K562 (cell line): Measurements from ENCODE around the gene CHPF. TPM values are rescaled to one million over a fixed set of nuclear protein-coding genes. Genes with fewer than 3 reads are reported as not detected.
A peak's percentile ranks its signal among the peaks of the same experiment; 100 is the strongest.

Experiments used
- CCNT2 ChIP-seq: IDR thresholded peaks from 2 replicates; pipeline ENCODE4 v1.6.1; 2011; ENCODE audit warnings: borderline replicate concordance, low read depth, mild to moderate bottlenecking, moderate library complexity, mixed read lengths, low read length; ENCODE audit not compliant: insufficient read length; ENCODE audit errors: extremely low read depth
- FOXK2 ChIP-seq, 2 experiments: fragments of 450-650 bp; IDR thresholded peaks in 1 of 2; conservative IDR thresholded peaks in 1 of 2; 2 replicates each; pipeline ENCODE4 v1.6.1; 2016; ENCODE audit warnings: low read depth in 2 of 2, mild to moderate bottlenecking in 1 of 2
- FOXP1 ChIP-seq: sonication (generic); formaldehyde crosslinking; IDR thresholded peaks from 2 replicates; pipeline ENCODE4 v1.8.0; 2022; ENCODE audit warnings: mild to moderate bottlenecking, missing genetic modification reagents
- JUN ChIP-seq, 2 experiments: sonication (generic) in 1 of 2; formaldehyde crosslinking in 1 of 2; IDR thresholded peaks; 2 replicates each; pipeline versions ENCODE4 v1.6.1 to v1.8.0; 2012 to 2022; ENCODE audit warnings: borderline replicate concordance in 2 of 2, mild to moderate bottlenecking in 2 of 2, improper control_type of control experiment in 1 of 2, low read depth in 1 of 2, low read length in 1 of 2, missing genetic modification reagents in 1 of 2
- JUND ChIP-seq, 2 experiments: IDR thresholded peaks; 2 replicates in 1 of 2; 3 replicates in 1 of 2; pipeline ENCODE4 v1.6.1; 2011; ENCODE audit warnings: borderline replicate concordance in 2 of 2, low read depth in 2 of 2, low read length in 2 of 2, improper control_type of control experiment in 1 of 2, missing biosample characterization in 1 of 2, missing genetic modification characterization in 1 of 2, missing genetic modification reagents in 1 of 2
- MNT ChIP-seq, 2 experiments: fragments of 450-650 bp; conservative IDR thresholded peaks; 2 replicates each; pipeline ENCODE4 v1.6.1; 2017; ENCODE audit warnings: mild to moderate bottlenecking in 2 of 2, moderate library complexity in 2 of 2
- PHF21A ChIP-seq: fragments of 450-650 bp; IDR thresholded peaks from 2 replicates; pipeline ENCODE4 v1.6.1; 2017; ENCODE audit warnings: low read depth, borderline replicate concordance
- PHF8 ChIP-seq: fragments of 200-600 bp; sonication (generic); IDR thresholded peaks from 2 replicates; pipeline ENCODE4 v1.6.1; 2012; ENCODE audit warnings: mixed run types, mild to moderate bottlenecking, inconsistent platforms, low read length, moderate library complexity, borderline replicate concordance
- PRDM10 ChIP-seq: fragments of 450-650 bp; IDR thresholded peaks from 2 replicates; pipeline ENCODE4 v1.6.1; 2018; ENCODE audit not compliant: partially characterized antibody
- SMAD2 ChIP-seq: fragments of 150-350 bp; IDR thresholded peaks from 2 replicates; pipeline ENCODE4 v1.6.1; 2014; ENCODE audit warnings: low read depth, mild to moderate bottlenecking, low read length
- SOX6 ChIP-seq: fragments of 450-650 bp; IDR thresholded peaks from 2 replicates; pipeline ENCODE4 v1.6.1; 2014; ENCODE audit warnings: mild to moderate bottlenecking
- SUPT5H ChIP-seq: fragments of 450-650 bp; IDR thresholded peaks from 2 replicates; pipeline ENCODE4 v1.6.1; 2016
- THAP7 ChIP-seq: fragments of 250-450 bp; sonication (Bioruptor Pico); IDR thresholded peaks from 2 replicates; pipeline ENCODE4 v1.5.0; 2021
- YY1 ChIP-seq, 3 experiments: IDR thresholded peaks; 2 replicates each; pipeline ENCODE4 v1.6.1; 2011; ENCODE audit warnings: low read length in 2 of 3, mild to moderate bottlenecking in 2 of 3, moderate library complexity in 2 of 3, borderline replicate concordance in 1 of 3, control low read depth in 1 of 3, low read depth in 1 of 3; ENCODE audit not compliant: insufficient read depth in 3 of 3, insufficient replicate concordance in 2 of 3, control insufficient read depth in 1 of 3, insufficient read length in 1 of 3; ENCODE audit errors: extremely low read depth in 1 of 3
- ZNF639 ChIP-seq, 2 experiments: fragments of 200-800 bp in 1 of 2; sonication (Bioruptor generic) in 1 of 2; sonication (generic) in 1 of 2; formaldehyde crosslinking in 1 of 2; IDR thresholded peaks in 1 of 2; conservative IDR thresholded peaks in 1 of 2; 2 replicates each; pipeline versions ENCODE4 v1.5.0 to v1.6.1; 2016 to 2020; ENCODE audit warnings: missing compliant biosample characterization in 1 of 2, missing genetic modification characterization in 1 of 2, missing genetic modification reagents in 1 of 2
- polyA plus RNA-seq, 8 experiments: library from polyadenylated mRNA; depleted of rRNA in 4 of 8; stranded (reverse) in 5 of 8; unstranded in 3 of 8; fragments of >200 nt; fragmentation: Nextera tagmentation in 2 of 8; fragmentation: Illumina TruSeq in 1 of 8; extraction: Ambion mirVana in 2 of 8; extraction: Trizol in 1 of 8; gene quantifications; 2 replicates each; pipeline versions ENCODE4 v1.2.1 to v1.2.3, GENCODE V29; 2011 to 2014; ENCODE audit warnings: inconsistent platforms in 1 of 8, missing spikeins in 1 of 8
- total RNA-seq, 7 experiments: library from RNA; depleted of rRNA in 6 of 7; stranded (reverse); fragments of >200 nt in 6 of 7; fragmentation: Illumina TruSeq in 2 of 7; extraction: Trizol in 2 of 7; gene quantifications; 2 replicates each; pipeline versions ENCODE4 v1.2.1 to v1.2.3, GENCODE V29; 2011 to 2021; ENCODE audit warnings: low replicate concordance in 1 of 7

The CHPF gene
- total and polyA plus RNA-seq, 9 of the 15 experiments (the other 6 are each of a cell fraction or from before 2014, with no cell fraction given), result 0.15 to 57.2 (median 7.9) TPM

GRCh38 chr2:219497495-219498279 is 45.9 kb downstream of the CHPF start (continued):
- no peak for TF ChIP-seq SMAD2
- peak; percentile 12 for TF ChIP-seq PRDM10
- 0 out of 2 replicates have a peak, but pooled peaks have one; percentile 81 for TF ChIP-seq SUPT5H
- no peak for TF ChIP-seq JUN (IDR thresholded peaks at IDR 0.05; ENCODE audit: borderline replicate concordance, low read depth, low read length)
- 0 out of 2 replicates have a peak, but pooled peaks have one; percentile 31 for TF ChIP-seq JUN (CRISPR knock-in tag; IDR thresholded peaks at IDR 0.05; ENCODE audit: borderline replicate concordance)
- TF ChIP-seq PHF21A, result peak; percentile 62; the same call in 1 of the 2 replicates
- no peak for TF ChIP-seq FOXK2 (conservative IDR thresholded peaks at IDR 0.05 in 1 of 2, IDR thresholded peaks at IDR 0.05 in 1 of 2; ENCODE audit: low read depth in 2 of 2)
- TF ChIP-seq FOXP1 (CRISPR knock-in tag), result peak; percentile 77; the same call in 1 of the 2 replicates
- peak in 1 of 2 experiments; percentile 39; a peak in 1 of 4 replicates for TF ChIP-seq ZNF639 (CRISPR knock-in tag; conservative IDR thresholded peaks at IDR 0.05 in 1 of 2, IDR thresholded peaks at IDR 0.05 in 1 of 2)
- TF ChIP-seq MNT (conservative IDR thresholded peaks at IDR 0.05), result peak; percentile 10 to 21; a peak in 1 of 4 replicates
- TF ChIP-seq CCNT2, result peak; percentile 74
- 0 out of 2 replicates have a peak, but pooled peaks have one; percentile 2 for TF ChIP-seq JUND (IDR thresholded peaks at IDR 0.05; ENCODE audit: borderline replicate concordance, low read depth, low read length)
- TF ChIP-seq JUND (tag; IDR thresholded peaks at IDR 0.05; ENCODE audit: borderline replicate concordance, low read depth, low read length), result peak; percentile 41; the same call in 2 of the 3 replicates
- peak; percentile 56; the same call in 1 of the 2 replicates for TF ChIP-seq PHF8
- TF ChIP-seq SOX6, result 0 out of 2 replicates have a peak, but pooled peaks have one; percentile 17
- peak in 1 of 3 experiments; percentile 28 for TF ChIP-seq YY1 (IDR thresholded peaks at IDR 0.05; ENCODE audit: borderline replicate concordance in 1 of 3, control insufficient read depth in 1 of 3, extremely low read depth in 1 of 3, insufficient read depth in 3 of 3, insufficient read length in 1 of 3, insufficient replicate concordance in 2 of 3, low read depth in 1 of 3, low read length in 2 of 3)
- TF ChIP-seq THAP7 (CRISPR knock-in tag), result no peak
